ENCODE measurements around the gene BSND.

Gene BSND

DNA sequence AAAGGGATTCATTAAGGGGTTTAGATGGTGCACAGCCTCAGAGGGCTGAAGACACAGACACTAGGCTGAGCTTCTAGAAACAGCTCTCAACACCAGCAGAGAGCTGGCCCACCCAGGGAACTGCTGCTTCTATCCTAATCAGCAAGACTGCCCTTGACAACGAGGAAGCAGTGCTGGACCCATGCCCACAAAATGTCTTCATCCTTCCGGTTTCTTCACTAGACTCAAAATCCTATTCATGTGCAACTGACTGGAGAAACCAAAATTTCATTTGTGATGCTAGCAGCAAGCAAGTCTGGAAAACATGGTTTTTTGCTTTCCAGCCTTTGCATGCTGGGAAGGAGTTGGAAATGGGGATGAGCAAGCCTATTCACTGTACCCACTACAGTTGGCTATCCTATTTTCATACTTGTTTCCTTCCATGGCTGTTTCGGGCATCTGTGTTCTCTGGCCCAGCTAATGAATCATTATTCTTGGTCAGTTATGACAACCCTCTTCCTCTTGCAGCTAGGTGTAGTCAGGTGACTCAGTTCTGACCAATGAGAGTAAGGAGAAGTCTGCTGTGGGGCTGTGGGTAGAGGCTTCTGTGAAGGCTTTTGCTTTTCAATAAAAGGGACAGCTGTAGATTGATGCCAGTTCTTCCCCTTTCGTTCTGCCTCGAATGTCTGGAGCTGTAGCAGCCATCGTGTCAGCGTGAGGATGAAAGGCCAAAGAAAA lies 33.0 kb upstream of the BSND start:
- DNase-seq (ENCODE audit: low read depth): peak; percentile 92
- peak overlapping the region; percentile 53 for H3K4me3 ChIP-seq (ENCODE audit: low read depth, low read length)
- TF ChIP-seq, protein P1, sequence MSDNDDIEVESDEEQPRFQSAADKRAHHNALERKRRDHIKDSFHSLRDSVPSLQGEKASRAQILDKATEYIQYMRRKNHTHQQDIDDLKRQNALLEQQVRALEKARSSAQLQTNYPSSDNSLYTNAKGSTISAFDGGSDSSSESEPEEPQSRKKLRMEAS (IDR thresholded peaks at IDR 0.05; ENCODE audit: low read depth, low read length): no peak; the same call in 1 of the 2 replicates

DNA sequence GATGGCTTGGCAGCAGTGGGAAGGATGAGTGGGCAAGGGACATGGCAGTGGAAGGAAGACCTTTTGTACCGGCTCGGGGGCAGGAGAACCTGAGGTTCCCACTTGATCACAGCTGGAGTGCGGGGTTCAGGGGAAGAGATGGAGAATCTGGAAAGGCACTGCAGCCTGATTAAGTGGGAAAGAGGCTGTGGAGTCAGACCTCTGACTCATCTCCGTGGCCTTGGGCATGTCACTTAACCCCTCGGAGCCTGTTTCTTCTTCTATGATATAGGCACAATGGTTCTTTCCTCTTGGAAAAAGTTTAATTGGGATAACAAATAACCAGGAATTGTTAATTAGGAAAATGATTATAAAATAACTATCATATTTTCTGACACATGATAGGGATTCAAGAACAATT lies 31.4 kb upstream of the BSND start:
- DNase-seq (ENCODE audit: low read depth): peak; percentile 20
- TF ChIP-seq, protein P1 (IDR thresholded peaks at IDR 0.05; ENCODE audit: low read depth, low read length): no peak
- TF ChIP-seq POLR2A (IDR thresholded peaks at IDR 0.05; ENCODE audit: extremely low read depth, insufficient read length): no peak
- no peak overlapping the region for H3K4me3 ChIP-seq (ENCODE audit: low read depth, low read length)

DNA sequence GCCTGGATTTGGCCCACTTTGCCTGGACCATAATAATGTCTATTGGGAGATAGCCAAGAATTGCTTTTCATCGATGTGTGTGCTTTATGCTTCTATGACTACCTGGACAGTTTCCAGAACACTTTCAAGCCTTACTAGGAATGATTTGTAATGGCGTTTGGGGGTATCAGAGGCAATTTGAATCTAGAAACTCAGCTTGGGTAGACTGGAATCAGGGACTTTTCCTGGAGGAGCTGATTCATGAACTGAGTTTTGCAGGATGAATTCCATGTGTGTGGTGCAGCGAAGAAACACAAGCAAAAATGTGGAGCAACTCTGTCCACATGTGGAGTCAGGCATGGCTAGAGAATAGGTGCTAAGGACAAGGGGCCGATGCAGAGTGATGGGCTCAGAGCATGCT lies 30.2 kb upstream of the BSND start:
- H3K4me3 ChIP-seq (ENCODE audit: low read depth, low read length): no peak overlapping the region
- TF ChIP-seq, protein P2, sequence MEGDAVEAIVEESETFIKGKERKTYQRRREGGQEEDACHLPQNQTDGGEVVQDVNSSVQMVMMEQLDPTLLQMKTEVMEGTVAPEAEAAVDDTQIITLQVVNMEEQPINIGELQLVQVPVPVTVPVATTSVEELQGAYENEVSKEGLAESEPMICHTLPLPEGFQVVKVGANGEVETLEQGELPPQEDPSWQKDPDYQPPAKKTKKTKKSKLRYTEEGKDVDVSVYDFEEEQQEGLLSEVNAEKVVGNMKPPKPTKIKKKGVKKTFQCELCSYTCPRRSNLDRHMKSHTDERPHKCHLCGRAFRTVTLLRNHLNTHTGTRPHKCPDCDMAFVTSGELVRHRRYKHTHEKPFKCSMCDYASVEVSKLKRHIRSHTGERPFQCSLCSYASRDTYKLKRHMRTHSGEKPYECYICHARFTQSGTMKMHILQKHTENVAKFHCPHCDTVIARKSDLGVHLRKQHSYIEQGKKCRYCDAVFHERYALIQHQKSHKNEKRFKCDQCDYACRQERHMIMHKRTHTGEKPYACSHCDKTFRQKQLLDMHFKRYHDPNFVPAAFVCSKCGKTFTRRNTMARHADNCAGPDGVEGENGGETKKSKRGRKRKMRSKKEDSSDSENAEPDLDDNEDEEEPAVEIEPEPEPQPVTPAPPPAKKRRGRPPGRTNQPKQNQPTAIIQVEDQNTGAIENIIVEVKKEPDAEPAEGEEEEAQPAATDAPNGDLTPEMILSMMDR (IDR thresholded peaks at IDR 0.05; ENCODE audit: low read depth, low read length): no peak
- TF ChIP-seq MYC (IDR thresholded peaks at IDR 0.05; ENCODE audit: low read depth, low read length) (no peak), POLR2A (IDR thresholded peaks at IDR 0.05; ENCODE audit: extremely low read depth, insufficient read length) (no peak)
- TF ChIP-seq, protein P1 (IDR thresholded peaks at IDR 0.05; ENCODE audit: low read depth, low read length): no peak
- DNase-seq (ENCODE audit: low read depth): no peak

DNA sequence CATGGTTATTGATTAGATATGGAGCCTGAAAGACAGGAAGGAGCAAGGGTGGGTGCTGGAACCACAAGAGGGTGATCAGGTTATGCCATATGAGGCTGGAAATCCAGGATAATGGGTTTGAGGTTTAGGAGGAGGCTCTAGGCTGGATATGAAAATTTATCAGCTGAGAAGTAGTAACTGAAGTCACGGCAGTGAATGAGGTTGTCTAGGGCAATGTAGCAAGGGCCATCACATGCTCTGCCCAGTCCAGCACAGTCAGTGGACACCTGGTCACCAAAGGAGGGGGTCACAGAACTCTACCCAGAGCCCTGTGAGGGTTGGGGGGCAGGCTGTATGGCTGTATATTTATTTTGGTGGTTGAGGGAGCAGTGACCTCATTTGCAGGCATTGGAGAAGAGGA lies 28.9 kb upstream of the BSND start:
- TF ChIP-seq, protein P2 (IDR thresholded peaks at IDR 0.05; ENCODE audit: low read depth, low read length): no peak
- no peak for TF ChIP-seq MYC (IDR thresholded peaks at IDR 0.05; ENCODE audit: low read depth, low read length)
- no peak for TF ChIP-seq POLR2A (IDR thresholded peaks at IDR 0.05; ENCODE audit: extremely low read depth, insufficient read length)
- TF ChIP-seq, protein P1 (IDR thresholded peaks at IDR 0.05; ENCODE audit: low read depth, low read length): no peak
- DNase-seq (ENCODE audit: low read depth): no peak

DNA sequence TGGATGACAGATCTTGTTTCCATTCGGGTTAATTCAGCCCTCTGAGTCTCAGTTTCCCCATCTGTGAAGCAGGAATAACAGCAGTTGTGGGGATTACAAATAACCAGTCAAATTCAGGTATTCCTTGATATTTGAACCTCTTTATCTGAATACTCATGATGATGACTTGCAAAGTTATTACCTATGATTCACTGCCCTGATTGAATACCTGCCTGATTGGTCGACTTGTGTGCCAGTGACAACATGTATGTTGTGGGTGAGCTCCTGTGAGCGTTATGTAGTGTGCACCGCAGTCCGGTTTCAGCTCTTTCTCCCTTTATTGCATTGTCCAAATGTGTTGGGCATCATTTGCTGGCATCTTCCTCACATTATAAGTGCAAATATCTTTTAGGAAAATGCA lies 27.8 kb upstream of the BSND start:
- TF ChIP-seq MYC (IDR thresholded peaks at IDR 0.05; ENCODE audit: low read depth, low read length) (no peak), POLR2A (IDR thresholded peaks at IDR 0.05; ENCODE audit: extremely low read depth, insufficient read length) (no peak)
- TF ChIP-seq, protein P1 (IDR thresholded peaks at IDR 0.05; ENCODE audit: low read depth, low read length): no peak
- TF ChIP-seq, protein P2 (IDR thresholded peaks at IDR 0.05; ENCODE audit: low read depth, low read length): no peak
- H3K4me3 ChIP-seq (ENCODE audit: low read depth, low read length): no peak overlapping the region
- DNase-seq (ENCODE audit: low read depth): no peak

More for the DNA sequence above, 28.9 kb upstream of the BSND start:
- no peak overlapping the region for H3K4me3 ChIP-seq (ENCODE audit: low read depth, low read length)

DNA sequence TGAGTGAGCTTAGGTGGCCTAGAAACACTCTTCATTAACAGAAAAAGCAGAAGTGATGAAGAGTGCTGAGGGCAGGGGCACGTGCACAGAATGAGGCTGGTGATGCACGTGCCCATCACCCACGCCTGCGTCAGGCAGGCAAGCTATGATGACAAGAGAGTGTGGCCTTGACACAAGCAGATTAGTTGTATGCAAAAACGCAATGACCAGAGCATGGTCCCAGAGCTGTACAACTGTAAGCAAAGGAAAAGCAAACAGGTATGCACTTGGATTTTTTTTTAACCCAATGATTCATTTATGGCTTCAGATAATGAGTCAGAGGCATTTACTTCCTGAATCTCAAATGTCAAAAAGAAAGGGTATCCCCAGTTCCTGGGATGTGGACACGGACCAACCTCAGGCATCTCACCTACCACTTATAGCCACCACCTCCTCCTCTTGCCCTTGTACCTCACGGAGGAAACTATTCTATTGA lies 27.4 kb upstream of the BSND start:
- H3K4me3 ChIP-seq (ENCODE audit: low read depth, low read length): no peak overlapping the region

More for the DNA sequence above, 27.4 kb upstream of the BSND start:
- peak; percentile 35 for DNase-seq (ENCODE audit: low read depth)
- TF ChIP-seq POLR2A (IDR thresholded peaks at IDR 0.05; ENCODE audit: extremely low read depth, insufficient read length): no peak
- TF ChIP-seq, protein P1 (IDR thresholded peaks at IDR 0.05; ENCODE audit: low read depth, low read length): peak; percentile 77
- peak; percentile 33; the same call in 1 of the 2 replicates for TF ChIP-seq MYC (IDR thresholded peaks at IDR 0.05; ENCODE audit: low read depth, low read length)
- TF ChIP-seq, protein P2 (IDR thresholded peaks at IDR 0.05; ENCODE audit: low read depth, low read length): no peak

Measured in NB4 (cell line).